GM19468 (cell line): ENCODE data around the gene PTCHD1.

Experiments used
- ATAC-seq: cut with Tn5 transposase; IDR thresholded peaks from one replicate; pipeline ENCODE4 v1.9.1; 2021; ENCODE audit warnings: mild to moderate bottlenecking, moderate library complexity, moderate number of reproducible peaks; ENCODE audit not compliant: unreplicated experiment; ENCODE audit errors: extremely low read depth

The PTCHD1 gene

GRCh38 chrX:23334848-23335599, at the start of gene PTCHD1:
Gene PTCHD1, plus strand, starts transcription at chrX:23334849. Its CDS starts 27 bp downstream, at chrX:23334876.
- ATAC-seq = no peak

- ATAC-seq = no peak
Measured at GRCh38 chrX:23286731-23287130, 47.9 kb upstream of the PTCHD1 start.

- ATAC-seq = no peak
Measured at GRCh38 chrX:23287191-23287725, 47.4 kb upstream of the PTCHD1 start.

DNA sequence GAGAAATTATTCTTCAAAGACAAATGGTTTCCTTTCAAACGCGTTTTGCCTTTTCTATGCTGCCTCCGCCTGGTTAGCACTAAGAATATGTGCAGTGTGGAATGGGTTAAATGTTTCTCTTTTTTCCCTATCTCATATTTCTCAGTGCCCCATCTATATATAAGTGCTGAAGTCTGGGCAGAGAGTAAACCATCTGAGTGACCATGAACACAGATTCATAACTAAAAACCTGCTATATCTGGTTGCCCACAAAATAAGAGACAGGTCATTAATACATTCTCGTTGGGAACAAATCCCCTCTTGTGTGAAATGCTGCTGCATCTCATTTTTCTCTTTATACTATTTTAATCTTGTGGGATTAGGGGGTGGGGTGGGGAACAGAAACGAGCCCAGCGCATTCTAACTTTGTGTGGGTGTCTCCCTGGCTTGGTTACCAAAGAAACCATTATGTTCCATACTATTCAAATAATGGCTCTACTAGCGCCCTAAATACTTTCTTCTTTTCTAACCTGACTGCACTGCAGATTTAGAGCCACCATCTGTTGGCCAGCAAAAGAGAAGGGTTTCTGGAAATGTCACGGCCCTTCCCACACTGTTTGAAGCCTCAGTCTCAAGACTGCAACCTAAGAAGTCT, 42.2 kb upstream of the PTCHD1 start:
- no peak for ATAC-seq

- ATAC-seq = no peak
Measured at GRCh38 chrX:23292988-23293651, 41.5 kb upstream of the PTCHD1 start.

DNA sequence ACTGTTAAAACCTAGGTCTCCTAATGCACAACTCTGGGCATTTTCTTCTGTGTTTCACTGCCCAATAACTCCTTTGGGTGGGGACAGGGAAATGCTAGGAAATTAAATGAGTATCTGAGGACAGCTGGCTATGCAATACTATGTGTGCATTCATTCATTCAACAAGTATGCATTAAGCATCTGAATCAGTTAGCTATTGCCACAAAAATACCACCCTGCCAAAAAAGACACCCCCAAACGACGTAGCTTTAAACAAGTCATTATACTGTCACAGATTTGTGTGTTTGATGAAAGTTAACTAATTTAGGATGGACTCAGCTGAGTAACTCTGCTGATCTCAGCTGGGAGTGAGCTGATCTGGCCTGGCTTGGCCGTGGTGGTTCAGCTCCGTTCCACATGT, 29.8 kb upstream of the PTCHD1 start:
- no peak for ATAC-seq

GRCh38 chrX:23311731-23312130, 22.9 kb upstream of the PTCHD1 start:
- no peak for ATAC-seq

DNA sequence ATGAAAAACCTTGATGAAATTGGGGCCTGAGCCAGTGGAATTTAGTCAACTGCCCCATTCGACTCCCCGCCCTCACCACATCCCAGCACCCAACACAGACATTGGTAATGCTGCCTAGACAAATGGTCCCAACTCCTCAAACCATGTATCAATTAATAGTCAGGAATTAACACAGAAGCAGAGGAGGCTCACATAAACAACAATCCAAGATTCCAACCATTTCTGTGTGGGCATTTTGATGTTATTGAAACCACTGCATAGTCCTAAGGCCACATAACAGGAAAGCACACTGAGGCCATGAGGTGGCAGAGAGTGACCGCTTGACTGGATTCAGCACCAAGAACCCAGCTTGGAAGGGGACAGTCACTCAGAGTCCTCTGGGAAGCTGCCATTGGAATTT, 22.5 kb upstream of the PTCHD1 start:
- no peak for ATAC-seq

DNA sequence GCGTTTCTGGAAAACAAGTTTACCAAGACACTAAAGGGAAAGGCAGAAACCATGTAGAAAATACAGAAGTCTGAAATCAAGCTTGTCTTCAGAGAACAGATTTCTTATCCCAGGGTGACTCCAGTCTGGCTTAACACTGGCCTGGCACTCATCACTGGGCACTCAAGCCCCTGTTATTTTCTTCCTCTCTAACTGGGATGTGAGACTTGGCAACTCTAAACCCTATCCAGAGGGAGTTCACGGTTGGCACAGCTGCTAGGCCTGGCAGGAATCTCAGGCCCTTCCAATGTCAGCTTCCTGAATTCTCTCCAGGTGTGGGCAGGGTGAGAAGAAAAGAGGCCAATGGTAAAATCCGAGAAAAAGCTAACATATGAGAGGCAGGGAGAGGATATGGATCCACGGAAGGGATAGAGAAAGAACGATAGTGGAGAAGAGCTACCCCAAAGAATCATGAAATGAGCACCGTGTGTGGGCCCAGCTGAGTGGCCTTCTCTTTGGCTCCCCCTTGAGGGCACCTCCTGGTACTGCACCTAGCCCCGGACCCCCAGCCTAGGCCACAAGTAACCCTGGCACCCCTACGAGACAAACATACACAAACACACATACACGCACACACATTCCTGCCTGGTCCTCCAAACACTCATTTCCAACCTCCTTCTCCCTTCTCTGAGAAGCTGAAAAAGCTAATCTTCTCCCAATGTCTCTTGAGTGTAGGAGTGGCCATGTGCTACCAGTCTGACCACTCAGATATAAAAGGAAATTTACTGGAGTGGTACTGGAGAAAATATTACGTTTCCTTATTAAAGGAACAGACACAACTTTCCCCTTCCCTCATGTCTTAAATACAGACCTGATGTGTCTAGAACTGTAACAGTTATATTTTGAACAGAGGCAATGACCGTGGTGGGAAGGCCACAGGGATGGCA, 16.6 kb upstream of the PTCHD1 start:
- no peak for ATAC-seq

DNA sequence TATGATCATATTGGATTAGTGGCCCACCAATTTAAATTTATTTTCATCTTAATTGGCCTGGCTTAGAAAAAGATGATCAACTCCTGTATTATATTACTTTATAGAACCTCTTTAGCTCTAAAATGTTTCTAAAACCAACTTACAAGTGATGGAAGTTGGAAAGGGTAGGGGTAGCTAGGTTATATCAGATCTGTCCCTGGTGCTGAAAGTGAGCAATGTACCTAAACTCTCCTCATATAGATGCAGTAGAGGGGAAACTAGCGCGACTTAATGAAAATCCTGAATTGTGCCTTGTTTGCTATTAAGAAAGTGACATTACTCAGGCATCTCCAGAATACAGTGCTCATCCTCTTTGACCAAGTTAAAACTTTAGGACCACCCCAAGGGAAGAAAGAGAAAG, 7.5 kb upstream of the PTCHD1 start:
- ATAC-seq = no peak

- no peak for ATAC-seq
Measured at GRCh38 chrX:23331701-23332100, 2.9 kb upstream of the PTCHD1 start.

- no peak for ATAC-seq
Measured at GRCh38 chrX:23332101-23332887, 2.4 kb upstream of the PTCHD1 start.

DNA sequence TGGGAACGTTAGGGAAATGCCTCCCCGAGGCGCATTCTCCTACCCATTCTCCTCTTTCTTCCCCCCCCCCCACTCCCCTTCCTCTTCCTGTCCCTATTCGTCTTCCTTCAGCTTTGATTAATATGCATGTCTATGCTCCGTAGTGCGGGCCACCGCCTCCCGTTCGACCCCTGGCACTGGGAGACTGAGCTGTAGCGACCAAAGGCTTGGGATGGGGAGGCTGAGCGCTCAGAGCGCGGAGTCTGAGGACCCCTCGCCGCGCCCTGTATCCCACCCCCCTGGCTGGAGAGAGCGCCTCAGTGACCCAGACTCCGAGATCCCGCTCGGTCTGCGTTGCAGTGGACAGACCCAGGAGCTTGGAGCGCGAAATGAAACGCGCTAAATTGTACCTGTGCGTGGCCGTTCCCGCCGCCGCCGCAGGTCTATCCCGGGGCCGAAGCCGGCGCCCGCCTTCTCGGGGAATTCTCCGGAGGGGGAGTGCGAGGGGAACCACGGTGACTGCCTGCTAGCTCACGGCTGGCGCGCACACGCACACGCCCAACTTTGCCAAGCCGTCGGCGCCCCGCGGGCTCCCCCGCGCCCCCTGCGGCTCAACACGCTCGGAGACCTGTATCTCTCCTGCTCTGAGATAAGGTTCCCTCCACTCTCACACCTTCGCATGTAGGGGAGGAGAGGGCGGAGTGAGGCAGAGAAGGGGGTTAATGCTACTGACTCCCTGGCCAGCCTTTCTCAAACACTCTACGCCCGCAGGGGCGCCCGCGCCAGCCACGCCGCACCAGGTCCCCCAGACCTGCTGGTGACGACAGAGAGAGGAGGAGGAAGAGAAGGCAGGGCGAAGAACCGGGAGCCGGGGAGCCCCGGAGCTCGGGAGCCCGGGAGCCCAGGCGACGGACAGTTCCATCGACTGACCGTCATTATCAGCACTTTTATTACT, 1.5 kb upstream of the PTCHD1 start:
- no peak for ATAC-seq

DNA sequence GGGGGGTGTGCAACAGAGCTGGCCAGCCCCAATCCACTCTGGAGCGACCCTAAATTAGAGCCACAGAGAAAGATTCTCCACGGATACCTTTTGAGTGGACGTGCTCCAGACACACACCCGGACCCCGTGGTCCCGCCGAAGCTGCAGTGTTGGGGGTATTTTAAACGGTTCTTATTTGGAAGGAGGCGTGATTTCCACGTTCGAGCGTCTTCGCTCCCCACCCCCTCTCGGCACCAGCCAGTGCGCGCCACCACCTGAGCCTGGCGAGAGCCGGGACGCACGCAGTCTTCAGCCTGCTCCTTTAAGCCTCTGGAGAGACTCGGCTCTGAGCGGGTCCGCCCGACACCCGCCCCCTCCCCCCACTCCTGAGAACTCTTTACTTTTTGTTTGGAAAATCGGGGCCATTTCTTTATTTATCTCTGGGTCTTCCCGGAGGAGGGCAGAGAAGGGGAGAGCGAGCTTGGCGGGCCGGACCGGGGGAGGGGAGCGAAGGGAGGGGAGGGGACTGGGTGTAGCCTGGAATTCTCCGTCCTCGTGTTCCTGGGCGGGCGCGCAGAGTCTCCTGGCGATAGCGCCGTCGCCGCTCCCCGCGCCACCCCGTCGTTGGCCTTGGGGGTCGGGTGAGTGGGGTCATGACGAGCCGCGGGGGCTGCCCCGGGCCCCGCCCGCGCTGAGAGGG, 668 bp upstream of the PTCHD1 start:
- no peak for ATAC-seq

GRCh38 chrX:23334521-23334847, 165 bp upstream of the PTCHD1 start:
- no peak for ATAC-seq

GRCh38 chrX:23338334-23338733, 3.7 kb downstream of the PTCHD1 start:
- ATAC-seq = no peak

- no peak for ATAC-seq
Measured at GRCh38 chrX:23341452-23341851, 6.8 kb downstream of the PTCHD1 start.
